ENCODE results near the gene CACNB3. TPM values are rescaled to one million over a fixed set of nuclear protein-coding genes. Genes with fewer than 3 reads are reported as not detected.

Gene CACNB3
- total and polyA plus RNA-seq, 9 of the 15 experiments (the other 6 are each of a cell fraction or from before 2014, with no cell fraction given), result 0.24 to 2.0 (median 1.5) TPM

- TF ChIP-seq ZNF740 (CRISPR knock-in tag; IDR thresholded peaks at IDR 0.05) (no peak), ZNF740 (tag; IDR thresholded peaks at IDR 0.05) (no peak), TFAP4 (CRISPR knock-in tag; IDR thresholded peaks at IDR 0.05; ENCODE audit: borderline replicate concordance) (peak; percentile 50; the same call in 1 of the 2 replicates), E2F4 (CRISPR knock-in tag; IDR thresholded peaks at IDR 0.05; ENCODE audit: low read depth) (no peak), ATF7 (IDR thresholded peaks at IDR 0.05) (peak; percentile 45), RBM22 (IDR thresholded peaks at IDR 0.05; ENCODE audit: low read depth, low read length, poor library complexity, severe bottlenecking) (no peak), MAFF (IDR thresholded peaks at IDR 0.05; ENCODE audit: low read length) (peak; percentile 26; the same call in 1 of the 2 replicates), MECOM (CRISPR knock-in tag; IDR thresholded peaks at IDR 0.05) (no peak)
Measured at GRCh38 chr12:48865281-48866051, 47.2 kb downstream of the CACNB3 start, which contains the start of gene RND1 (continued).
